K562 (cell line): Measurements from ENCODE around the gene AMDHD2. TPM values are rescaled to one million over a fixed set of nuclear protein-coding genes. Genes with fewer than 3 reads are reported as not detected.
A peak's percentile ranks its signal among the peaks of the same experiment; 100 is the strongest.

ENCODE experiments used
- ATAC-seq: fragments of 200-7000 bp; cut with Tn5 transposase; 3 replicates; pipeline ENCODE4 v1.9.1; 2020; ENCODE audit warnings: moderate library complexity
- BruUV-seq: library from RNA; stranded (reverse); fragments of 400-500 nt; replicated peaks from 2 replicates; lab custom pipeline; 2021; lab: Mats Ljungman, UMichigan
- CTCF ChIA-PET: fragments of 300-600 bp; formaldehyde crosslinking; extraction: SDS; loops from one replicate; lab custom pipeline; 2021; ENCODE audit warnings: low intra/inter-chr PET ratio; lab: Yijun Ruan, JAX
- POLR2A ChIA-PET: fragments of 300-600, 350-650 bp; sonication (Branson Sonifier 250); formaldehyde crosslinking; extraction: SDS; loops from one replicate; lab custom pipeline; 2021; ENCODE audit warnings: antibody characterized with exemption, inconsistent platforms; lab: Yijun Ruan, JAX
- DNase-seq, 4 experiments: peaks; one replicate each; pipeline versions ENCODE4 v3.0.0 to v3.0.0-alpha.2; 2011 to 2018; ENCODE audit warnings: low spot score in 3 of 4, mixed read lengths in 3 of 4; ENCODE audit errors: extremely low read depth in 1 of 4
- FAIRE-seq: peaks from 2 replicates; lab custom pipeline; 2011; peaks lifted over from hg19 to GRCh38; lab: Jason Lieb, UNC
- H2AFZ ChIP-seq: 2 replicates; pipeline ENCODE4 v1.6.0; 2011; ENCODE audit warnings: low read depth, low read length, control low read depth, inconsistent platforms
- H3K27ac ChIP-seq: fragments of 200-600 bp; 3 replicates; pipeline ENCODE4 v1.8.0; 2011; ENCODE audit warnings: low read depth, mild to moderate bottlenecking, control low read depth, inconsistent platforms, low read length, moderate library complexity, mixed read lengths; ENCODE audit errors: extremely low read depth
- H3K27me3 ChIP-seq, 2 experiments: fragments of 300-600 bp in 1 of 2; 2 replicates in 1 of 2; 3 replicates in 1 of 2; pipeline versions ENCODE4 v1.6.0 to v1.8.0; 2011; ENCODE audit warnings: inconsistent platforms in 2 of 2, low read length in 2 of 2, mild to moderate bottlenecking in 1 of 2, mixed read lengths in 1 of 2, moderate library complexity in 1 of 2; ENCODE audit not compliant: control insufficient read depth in 2 of 2, insufficient read depth in 2 of 2
- H3K36me3 ChIP-seq: fragments of 300-600 bp; 3 replicates; pipeline ENCODE4 v1.8.0; 2011; ENCODE audit warnings: mild to moderate bottlenecking, low read length, inconsistent platforms; ENCODE audit not compliant: control insufficient read depth, insufficient read depth
- H3K4me1 ChIP-seq, 2 experiments: fragments of 200-600 bp in 1 of 2; replicated peaks in 1 of 2; 2 replicates in 1 of 2; 3 replicates in 1 of 2; pipeline versions ENCODE4 v1.5.1 to v1.8.0; 2011; ENCODE audit warnings: inconsistent platforms in 2 of 2, low read length in 2 of 2, mild to moderate bottlenecking in 1 of 2, mixed read lengths in 1 of 2, moderate library complexity in 1 of 2; ENCODE audit not compliant: control insufficient read depth in 2 of 2, insufficient read depth in 2 of 2
- H3K4me2 ChIP-seq: 2 replicates; pipeline ENCODE4 v1.6.1; 2011; ENCODE audit warnings: low read length, control low read depth, inconsistent platforms, mixed read lengths; ENCODE audit not compliant: insufficient read depth
- H3K4me3 ChIP-seq: fragments of 200-600 bp; sonication (generic), shearing (Covaris generic); 2 replicates; pipeline ENCODE4 v1.5.1; 2016; ENCODE audit warnings: control low read depth, inconsistent platforms
- H3K79me2 ChIP-seq: fragments of 200-600 bp; 3 replicates; pipeline ENCODE4 v1.8.0; 2011; ENCODE audit warnings: low read length, inconsistent platforms; ENCODE audit not compliant: control insufficient read depth, insufficient read depth
- H3K9ac ChIP-seq, 2 experiments: 2 replicates each; pipeline versions ENCODE4 v1.6.0 to v1.6.1; 2011; ENCODE audit warnings: low read depth in 2 of 2, low read length in 2 of 2, control low read depth in 1 of 2, inconsistent platforms in 1 of 2, mild to moderate bottlenecking in 1 of 2, mixed read lengths in 1 of 2; ENCODE audit not compliant: insufficient read depth in 1 of 2
- H3K9me1 ChIP-seq: one replicate; pipeline ENCODE4 v1.6.0; 2011; ENCODE audit warnings: inconsistent platforms, mild to moderate bottlenecking, low read length, moderate library complexity; ENCODE audit not compliant: control insufficient read depth, insufficient read depth
- H3K9me3 ChIP-seq: replicated peaks from 2 replicates; pipeline ENCODE4 v1.5.1; 2011; ENCODE audit warnings: low read depth, low read length, inconsistent platforms; ENCODE audit not compliant: control insufficient read depth, insufficient read depth
- H4K20me1 ChIP-seq: replicated peaks from 2 replicates; pipeline ENCODE4 v1.6.1; 2011; ENCODE audit warnings: low read length, inconsistent platforms, mixed read lengths; ENCODE audit not compliant: control insufficient read depth, insufficient read depth
- CCNT2 ChIP-seq: IDR thresholded peaks from 2 replicates; pipeline ENCODE4 v1.6.1; 2011; ENCODE audit warnings: borderline replicate concordance, low read depth, mild to moderate bottlenecking, moderate library complexity, mixed read lengths, low read length; ENCODE audit not compliant: insufficient read length; ENCODE audit errors: extremely low read depth
- CEBPG ChIP-seq, 3 experiments: fragments of 200-800 bp in 1 of 3; sonication (Bioruptor generic) in 1 of 3; sonication (generic) in 1 of 3; formaldehyde crosslinking in 1 of 3; IDR thresholded peaks in 2 of 3; conservative IDR thresholded peaks in 1 of 3; 2 replicates each; pipeline versions ENCODE4 v1.6.1 to v1.8.0; 2016 to 2022; ENCODE audit warnings: missing compliant biosample characterization in 2 of 3, missing genetic modification characterization in 2 of 3, mild to moderate bottlenecking in 1 of 3, missing genetic modification reagents in 1 of 3
- CXXC5 ChIP-seq: fragments of 250-450 bp; sonication (Bioruptor Pico); IDR thresholded peaks from 2 replicates; pipeline ENCODE4 v1.8.0; 2022; ENCODE audit warnings: inconsistent platforms, mild to moderate bottlenecking, moderate library complexity
- E2F6 ChIP-seq, 2 experiments: IDR thresholded peaks; 2 replicates each; pipeline ENCODE4 v1.6.1; 2011; ENCODE audit warnings: borderline replicate concordance in 1 of 2, control low read depth in 1 of 2, low read depth in 1 of 2, low read length in 1 of 2, mild to moderate bottlenecking in 1 of 2, mixed read lengths in 1 of 2, moderate library complexity in 1 of 2; ENCODE audit not compliant: insufficient read depth in 1 of 2, insufficient read length in 1 of 2, poor library complexity in 1 of 2, severe bottlenecking in 1 of 2; ENCODE audit errors: extremely low read depth in 1 of 2
- MEIS2 ChIP-seq: fragments of 450-650 bp; IDR thresholded peaks from 2 replicates; pipeline ENCODE4 v1.6.1; 2014; ENCODE audit warnings: mild to moderate bottlenecking; ENCODE audit not compliant: partially characterized antibody
- NRF1 ChIP-seq, 2 experiments: fragments of 450-650 bp; IDR thresholded peaks in 1 of 2; conservative IDR thresholded peaks in 1 of 2; 2 replicates each; pipeline ENCODE4 v1.6.1; 2014; ENCODE audit warnings: mild to moderate bottlenecking in 2 of 2
- POLR2B ChIP-seq: fragments of 450-650 bp; IDR thresholded peaks from 2 replicates; pipeline ENCODE4 v1.6.1; 2018; ENCODE audit warnings: low read depth; ENCODE audit not compliant: partially characterized antibody
- POLR2G ChIP-seq: fragments of 200-400 bp; formaldehyde crosslinking; IDR thresholded peaks from 2 replicates; pipeline ENCODE4 v1.6.1; 2017; ENCODE audit warnings: low read depth, mild to moderate bottlenecking, antibody characterized with exemption, low read length, moderate library complexity
- RBBP5 ChIP-seq: fragments of 200-600 bp; sonication (generic); IDR thresholded peaks from 2 replicates; pipeline ENCODE4 v1.6.1; 2012; ENCODE audit warnings: borderline replicate concordance, mild to moderate bottlenecking, low read length, control low read depth, inconsistent platforms; ENCODE audit not compliant: insufficient read depth, poor library complexity, severe bottlenecking
- ZFX ChIP-seq: sonication (generic); formaldehyde crosslinking; IDR thresholded peaks from 2 replicates; pipeline ENCODE4 v1.8.0; 2022; ENCODE audit warnings: mild to moderate bottlenecking, missing genetic modification reagents, moderate library complexity
- WGBS: fragments of 100-300 bp; shearing (Covaris generic); methylation state at CpG from one replicate; pipeline ENCODE4 v1.1.6; 2016; ENCODE audit warnings: low coverage, mixed read lengths; ENCODE audit not compliant: insufficient coverage; ENCODE audit errors: missing lambda C conversion rate; 5-methylcytosine and 5-hydroxymethylcytosine counted together
- in situ Hi-C: fragments of 300-500 bp; cut with MboI; formaldehyde crosslinking; loops from 4 replicates; pipeline ENCODE4 v1.15.0; 2018; ENCODE audit warnings: inconsistent platforms, mixed read lengths
- intact Hi-C: fragments of 100-400 bp; cut with micrococcal nuclease; formaldehyde crosslinking; loops from 2 replicates; pipeline ENCODE4 v1.14.2; 2022
- polyA plus RNA-seq, 8 experiments: library from polyadenylated mRNA; depleted of rRNA in 4 of 8; stranded (reverse) in 5 of 8; unstranded in 3 of 8; fragments of >200 nt; fragmentation: Nextera tagmentation in 2 of 8; fragmentation: Illumina TruSeq in 1 of 8; extraction: Ambion mirVana in 2 of 8; extraction: Trizol in 1 of 8; gene quantifications; 2 replicates each; pipeline versions ENCODE4 v1.2.1 to v1.2.3, GENCODE V29; 2011 to 2014; ENCODE audit warnings: inconsistent platforms in 1 of 8, missing spikeins in 1 of 8
- total RNA-seq, 7 experiments: library from RNA; depleted of rRNA in 6 of 7; stranded (reverse); fragments of >200 nt in 6 of 7; fragmentation: Illumina TruSeq in 2 of 7; extraction: Trizol in 2 of 7; gene quantifications; 2 replicates each; pipeline versions ENCODE4 v1.2.1 to v1.2.3, GENCODE V29; 2011 to 2021; ENCODE audit warnings: low replicate concordance in 1 of 7
- TF ChIP-seq, protein P1 (sequence below): fragments of 450-650 bp; IDR thresholded peaks from 2 replicates; pipeline ENCODE4 v1.6.1; 2016; ENCODE audit warnings: borderline replicate concordance
- TF ChIP-seq, protein P2 (sequence below): sonication (generic); formaldehyde crosslinking; IDR thresholded peaks from 2 replicates; pipeline ENCODE4 v1.8.1; 2022; ENCODE audit warnings: missing genetic modification reagents
- TF ChIP-seq, protein P3 (sequence below): fragments of 450-650 bp; formaldehyde crosslinking; IDR thresholded peaks from 2 replicates; pipeline ENCODE4 v1.4.0; 2020; ENCODE audit warnings: mild to moderate bottlenecking, moderate library complexity

Gene AMDHD2
- total and polyA plus RNA-seq, 9 of the 15 experiments (the other 6 are each of a cell fraction or from before 2014, with no cell fraction given) = 0.38 to 56.9 (median 18.3) TPM; not detected in 1

GRCh38 chr16:2474877-2475412 is 45.2 kb upstream of the AMDHD2 start, which contains the start of gene TBC1D24:
TBC1D24 (plus strand) TSS chr16:2475127; CDS start chr16:2496149, 21,022 bp downstream.
- Histone ChIP-seq H3K79me2 (peaks cover 56% of the 10 kb centered on the region), H3K9ac (peak within 1 kb of the TSS; percentile 80 to 98), H3K4me2 (peak within 1 kb of the TSS; percentile 89), H3K9me1 (no peaks in the 10 kb centered on the region), H3K27me3 (no peaks in the 10 kb centered on the region), H3K36me3 (peaks cover under 1% of the 10 kb centered on the region; the same call in 1 of the 3 replicates), H3K27ac (peak within 1 kb of the TSS; percentile 88), H2AFZ (peak within 1 kb of the TSS; percentile 75), H4K20me1 (peaks cover 3% of the 10 kb centered on the region; the same call in 1 of the 2 replicates), H3K4me3 (peak within 1 kb of the TSS; percentile 76), H3K9me3 (no peaks in the 10 kb centered on the region), H3K4me1 (peaks cover 44 to 95% of the 10 kb centered on the region in 2 experiments)
- POLR2A ChIA-PET = interaction anchor here (0.6 to 1.3 kb wide), 4 partner anchors 9 to 503 kb away, joined by 3 to 4 read pairs (median 3); partner anchors contain the start of gene TBL3
- ATAC-seq (peak; percentile 69), FAIRE-seq (no peak), DNase-seq (peak; percentile 88 to 97 (median 96))
- CTCF ChIA-PET = interaction anchor here (0.6 to 0.9 kb wide), 2 partner anchors 26 to 39 kb away, joined by 3 to 5 read pairs; partner anchors contain the start of gene ATP6V0C
- intact Hi-C loops = no loop called here
- WGBS = 0% methylated on average over 8 of the region's 77 CpGs
- in situ Hi-C loops = no loop called here
- no TSS peak for BruUV-seq
- TF ChIP-seq, protein P1, sequence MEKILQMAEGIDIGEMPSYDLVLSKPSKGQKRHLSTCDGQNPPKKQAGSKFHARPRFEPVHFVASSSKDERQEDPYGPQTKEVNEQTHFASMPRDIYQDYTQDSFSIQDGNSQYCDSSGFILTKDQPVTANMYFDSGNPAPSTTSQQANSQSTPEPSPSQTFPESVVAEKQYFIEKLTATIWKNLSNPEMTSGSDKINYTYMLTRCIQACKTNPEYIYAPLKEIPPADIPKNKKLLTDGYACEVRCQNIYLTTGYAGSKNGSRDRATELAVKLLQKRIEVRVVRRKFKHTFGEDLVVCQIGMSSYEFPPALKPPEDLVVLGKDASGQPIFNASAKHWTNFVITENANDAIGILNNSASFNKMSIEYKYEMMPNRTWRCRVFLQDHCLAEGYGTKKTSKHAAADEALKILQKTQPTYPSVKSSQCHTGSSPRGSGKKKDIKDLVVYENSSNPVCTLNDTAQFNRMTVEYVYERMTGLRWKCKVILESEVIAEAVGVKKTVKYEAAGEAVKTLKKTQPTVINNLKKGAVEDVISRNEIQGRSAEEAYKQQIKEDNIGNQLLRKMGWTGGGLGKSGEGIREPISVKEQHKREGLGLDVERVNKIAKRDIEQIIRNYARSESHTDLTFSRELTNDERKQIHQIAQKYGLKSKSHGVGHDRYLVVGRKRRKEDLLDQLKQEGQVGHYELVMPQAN = no peak
- peak; percentile 74 for TF ChIP-seq MEIS2
- peak; percentile 88 to 89 for TF ChIP-seq NRF1 (conservative IDR thresholded peaks at IDR 0.05 in 1 of 2, IDR thresholded peaks at IDR 0.05 in 1 of 2)
- peak; percentile 24; the same call in 1 of the 2 replicates for TF ChIP-seq CXXC5 (CRISPR knock-in tag)
- TF ChIP-seq, protein P2, sequence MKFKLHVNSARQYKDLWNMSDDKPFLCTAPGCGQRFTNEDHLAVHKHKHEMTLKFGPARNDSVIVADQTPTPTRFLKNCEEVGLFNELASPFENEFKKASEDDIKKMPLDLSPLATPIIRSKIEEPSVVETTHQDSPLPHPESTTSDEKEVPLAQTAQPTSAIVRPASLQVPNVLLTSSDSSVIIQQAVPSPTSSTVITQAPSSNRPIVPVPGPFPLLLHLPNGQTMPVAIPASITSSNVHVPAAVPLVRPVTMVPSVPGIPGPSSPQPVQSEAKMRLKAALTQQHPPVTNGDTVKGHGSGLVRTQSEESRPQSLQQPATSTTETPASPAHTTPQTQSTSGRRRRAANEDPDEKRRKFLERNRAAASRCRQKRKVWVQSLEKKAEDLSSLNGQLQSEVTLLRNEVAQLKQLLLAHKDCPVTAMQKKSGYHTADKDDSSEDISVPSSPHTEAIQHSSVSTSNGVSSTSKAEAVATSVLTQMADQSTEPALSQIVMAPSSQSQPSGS (CRISPR knock-in tag) = no peak
- TF ChIP-seq CCNT2 = peak; percentile 3
- TF ChIP-seq POLR2B = peak; percentile 49
- peak; percentile 21 for TF ChIP-seq RBBP5
- TF ChIP-seq ZFX = peak; percentile 3; the same call in 1 of the 2 replicates
- peak in 1 of 2 experiments; percentile 4 for TF ChIP-seq E2F6 (IDR thresholded peaks at IDR 0.05; ENCODE audit: borderline replicate concordance in 1 of 2, extremely low read depth in 1 of 2, insufficient read depth in 1 of 2, insufficient read length in 1 of 2, low read depth in 1 of 2, low read length in 1 of 2, poor library complexity in 1 of 2, severe bottlenecking in 1 of 2)
- no peak for TF ChIP-seq CEBPG (CRISPR knock-in tag; IDR thresholded peaks at IDR 0.05)
- TF ChIP-seq CEBPG (tag; conservative IDR thresholded peaks at IDR 0.05 in 1 of 2, IDR thresholded peaks at IDR 0.05 in 1 of 2) = no peak
- TF ChIP-seq, protein P3, sequence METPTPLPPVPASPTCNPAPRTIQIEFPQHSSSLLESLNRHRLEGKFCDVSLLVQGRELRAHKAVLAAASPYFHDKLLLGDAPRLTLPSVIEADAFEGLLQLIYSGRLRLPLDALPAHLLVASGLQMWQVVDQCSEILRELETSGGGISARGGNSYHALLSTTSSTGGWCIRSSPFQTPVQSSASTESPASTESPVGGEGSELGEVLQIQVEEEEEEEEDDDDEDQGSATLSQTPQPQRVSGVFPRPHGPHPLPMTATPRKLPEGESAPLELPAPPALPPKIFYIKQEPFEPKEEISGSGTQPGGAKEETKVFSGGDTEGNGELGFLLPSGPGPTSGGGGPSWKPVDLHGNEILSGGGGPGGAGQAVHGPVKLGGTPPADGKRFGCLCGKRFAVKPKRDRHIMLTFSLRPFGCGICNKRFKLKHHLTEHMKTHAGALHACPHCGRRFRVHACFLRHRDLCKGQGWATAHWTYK (CRISPR knock-in tag) = peak; percentile 62
- peak; percentile 75 for TF ChIP-seq POLR2G
